ENCODE measurements around the gene TNRC6C. TPM values are rescaled to one million over a fixed set of nuclear protein-coding genes. Genes with fewer than 3 reads are reported as not detected.

Gene TNRC6C
- polyA plus RNA-seq, 3 donors: 0.38 to 0.80 (median 0.46) TPM

DNA sequence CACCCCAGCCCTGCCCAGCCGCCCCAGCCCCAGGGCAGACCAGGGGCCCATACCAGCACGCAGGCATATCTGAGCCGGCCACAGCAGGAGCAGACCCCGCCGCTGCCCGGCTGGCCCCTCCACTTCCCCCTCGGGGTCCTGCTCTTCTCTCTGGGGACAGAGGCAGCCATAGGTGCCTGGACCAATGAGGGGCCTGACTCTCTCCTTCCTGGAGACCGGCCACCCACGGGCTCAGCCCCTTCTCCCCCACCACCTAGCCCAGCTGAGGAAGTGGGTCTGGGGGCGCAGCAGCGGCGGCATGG lies 166.3 kb downstream of the TNRC6C start:
- Mint-ChIP-seq H3K9me3 (peaks cover 0 to 1% (median 0%) of the 10 kb centered on the region in 7 donors), H3K27me3 (ENCODE audit: low read depth in 3 of 3) (peaks cover 0 to 6% (median 0%) of the 10 kb centered on the region in 3 donors), H3K4me1 (peaks cover 69% of the 10 kb centered on the region), H3K27ac (peak overlapping the region in 2 of 7 donors; percentile 35 to 54), H3K36me3 (peaks cover 40 to 49% of the 10 kb centered on the region in 2 donors), H3K4me3 (peak overlapping the region; percentile 45 to 63)
- H3K36me3 ChIP-seq (replicated peaks in 1 of 2; ENCODE audit: control insufficient read depth in 1 of 2, insufficient read depth in 2 of 2, low read length in 2 of 2): peaks cover 48 to 52% of the 10 kb centered on the region in 2 donors
- intact Hi-C loops (cut with micrococcal nuclease): loop anchor here in 1 of 2 donors (5.0 kb wide), 1 partner anchor 48 kb away; no protein-coding TSS in a partner anchor
- no peak for DNase-seq
- peaks cover 70 to 75% of the 10 kb centered on the region in 2 donors for H3K4me1 ChIP-seq (ENCODE audit: control insufficient read depth in 1 of 2, insufficient read depth in 2 of 2, low read length in 2 of 2)
- H3K27me3 ChIP-seq (ENCODE audit: control insufficient read depth in 2 of 2, insufficient read depth in 2 of 2, low read length in 2 of 2): no peaks in the 10 kb centered on the region
- peaks cover 76% of the 10 kb centered on the region for H3K79me2 ChIP-seq (ENCODE audit: insufficient read depth, low read length)
- peak overlapping the region in 2 of 3 experiments; percentile 11 to 59 for H3K4me3 ChIP-seq (replicated peaks in 1 of 3; ENCODE audit: low read depth in 2 of 3, low read length in 3 of 3)
- WGBS (ENCODE audit: insufficient coverage): 17% methylated on average over 11 of the region's 12 CpGs
- H3K27ac ChIP-seq (ENCODE audit: low read depth in 1 of 2, low read length in 2 of 2): peak overlapping the region in 1 of 2 donors; percentile 11
- H3K9ac ChIP-seq (ENCODE audit: insufficient read depth, low read length, poor library complexity, severe bottlenecking): peak overlapping the region; percentile 30
- TF ChIP-seq, protein P1, sequence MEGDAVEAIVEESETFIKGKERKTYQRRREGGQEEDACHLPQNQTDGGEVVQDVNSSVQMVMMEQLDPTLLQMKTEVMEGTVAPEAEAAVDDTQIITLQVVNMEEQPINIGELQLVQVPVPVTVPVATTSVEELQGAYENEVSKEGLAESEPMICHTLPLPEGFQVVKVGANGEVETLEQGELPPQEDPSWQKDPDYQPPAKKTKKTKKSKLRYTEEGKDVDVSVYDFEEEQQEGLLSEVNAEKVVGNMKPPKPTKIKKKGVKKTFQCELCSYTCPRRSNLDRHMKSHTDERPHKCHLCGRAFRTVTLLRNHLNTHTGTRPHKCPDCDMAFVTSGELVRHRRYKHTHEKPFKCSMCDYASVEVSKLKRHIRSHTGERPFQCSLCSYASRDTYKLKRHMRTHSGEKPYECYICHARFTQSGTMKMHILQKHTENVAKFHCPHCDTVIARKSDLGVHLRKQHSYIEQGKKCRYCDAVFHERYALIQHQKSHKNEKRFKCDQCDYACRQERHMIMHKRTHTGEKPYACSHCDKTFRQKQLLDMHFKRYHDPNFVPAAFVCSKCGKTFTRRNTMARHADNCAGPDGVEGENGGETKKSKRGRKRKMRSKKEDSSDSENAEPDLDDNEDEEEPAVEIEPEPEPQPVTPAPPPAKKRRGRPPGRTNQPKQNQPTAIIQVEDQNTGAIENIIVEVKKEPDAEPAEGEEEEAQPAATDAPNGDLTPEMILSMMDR (IDR thresholded peaks at IDR 0.05): no peak
- peaks cover 78% of the 10 kb centered on the region for H4K20me1 ChIP-seq (ENCODE audit: insufficient read depth, low read length)
- peak overlapping the region; percentile 70 for H3K4me2 ChIP-seq (replicated peaks; ENCODE audit: extremely low read depth, low read length, poor library complexity, severe bottlenecking)
- H3K9me3 ChIP-seq (replicated peaks in 1 of 2; ENCODE audit: control insufficient read depth in 1 of 2, insufficient read depth in 1 of 2, low read length in 2 of 2): no peaks in the 10 kb centered on the region
- no peak overlapping the region for H2AFZ ChIP-seq (ENCODE audit: insufficient read depth, low read depth, low read length, poor library complexity, severe bottlenecking)

DNA sequence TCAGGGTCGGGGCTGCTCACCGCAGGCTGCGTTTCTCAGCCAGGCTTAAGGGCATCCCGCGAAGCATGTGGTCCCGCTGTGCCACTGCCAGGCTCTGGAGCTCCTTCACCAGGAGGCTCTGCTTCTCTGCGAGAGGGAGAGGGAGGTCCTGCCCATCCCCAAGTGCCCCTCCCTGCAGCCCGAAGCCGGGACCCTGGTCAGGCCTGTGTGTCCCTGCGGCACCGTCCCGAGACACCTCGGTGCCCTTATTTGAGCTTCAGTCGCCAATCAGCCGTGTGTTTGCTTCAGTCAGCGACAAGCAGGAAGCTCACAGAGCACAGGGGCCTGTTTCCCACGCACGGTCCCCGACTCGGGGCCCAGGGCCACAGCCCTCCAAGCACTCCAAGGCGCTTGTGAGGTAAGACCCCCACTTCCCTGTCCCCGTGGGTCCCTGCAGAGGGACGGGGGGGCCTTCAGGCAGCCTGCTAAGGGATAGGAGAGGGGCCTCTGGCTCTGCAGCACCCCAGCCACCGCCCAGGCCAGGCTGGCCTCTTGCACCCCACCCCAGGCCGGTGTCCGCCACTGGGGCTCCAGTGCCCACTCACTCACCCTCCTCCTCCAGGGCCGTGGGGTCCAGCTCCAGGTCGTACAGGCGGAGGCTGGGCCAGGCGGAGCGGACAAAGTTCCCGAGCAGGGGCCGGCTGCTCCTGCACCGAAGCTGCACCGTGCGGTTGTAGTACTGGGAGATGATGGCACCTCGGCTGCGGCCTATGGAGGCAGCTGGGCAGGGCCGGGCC lies 166.8 kb downstream of the TNRC6C start:
- Mint-ChIP-seq H3K27me3 (ENCODE audit: low read depth in 3 of 3) (peaks cover 0 to 6% (median 0%) of the 10 kb centered on the region in 3 donors), H3K4me3 (peak overlapping the region; percentile 45 to 63), H3K9me3 (peaks cover 0 to 1% (median 0%) of the 10 kb centered on the region in 7 donors), H3K4me1 (peaks cover 73% of the 10 kb centered on the region), H3K36me3 (peaks cover 39 to 44% of the 10 kb centered on the region in 2 donors), H3K27ac (peak overlapping the region in 2 of 7 donors; percentile 35 to 54)
- no peak overlapping the region for H2AFZ ChIP-seq (ENCODE audit: insufficient read depth, low read depth, low read length, poor library complexity, severe bottlenecking)
- TF ChIP-seq, protein P1 (IDR thresholded peaks at IDR 0.05): no peak
- peak overlapping the region in 1 of 2 donors; percentile 11 for H3K27ac ChIP-seq (ENCODE audit: low read depth in 1 of 2, low read length in 2 of 2)
- H3K9me3 ChIP-seq (replicated peaks in 1 of 2; ENCODE audit: control insufficient read depth in 1 of 2, insufficient read depth in 1 of 2, low read length in 2 of 2): no peaks in the 10 kb centered on the region
- H3K9ac ChIP-seq (ENCODE audit: insufficient read depth, low read length, poor library complexity, severe bottlenecking): peak overlapping the region; percentile 30
- H3K4me3 ChIP-seq (replicated peaks in 1 of 3; ENCODE audit: low read depth in 2 of 3, low read length in 3 of 3): peak overlapping the region in 2 of 3 experiments; percentile 11 to 59
- peaks cover 46 to 47% of the 10 kb centered on the region in 2 donors for H3K36me3 ChIP-seq (replicated peaks in 1 of 2; ENCODE audit: control insufficient read depth in 1 of 2, insufficient read depth in 2 of 2, low read length in 2 of 2)
- no peaks in the 10 kb centered on the region for H3K27me3 ChIP-seq (ENCODE audit: control insufficient read depth in 2 of 2, insufficient read depth in 2 of 2, low read length in 2 of 2)
- H3K4me1 ChIP-seq (ENCODE audit: control insufficient read depth in 1 of 2, insufficient read depth in 2 of 2, low read length in 2 of 2): peaks cover 75 to 80% of the 10 kb centered on the region in 2 donors
- H4K20me1 ChIP-seq (ENCODE audit: insufficient read depth, low read length): peaks cover 73% of the 10 kb centered on the region
- no peak for DNase-seq
- peak overlapping the region; percentile 70 for H3K4me2 ChIP-seq (replicated peaks; ENCODE audit: extremely low read depth, low read length, poor library complexity, severe bottlenecking)
- WGBS (ENCODE audit: insufficient coverage): 35% methylated on average over 24 of the region's 39 CpGs
- intact Hi-C loops (cut with micrococcal nuclease): loop anchor here in 1 of 2 donors (5.0 kb wide), 1 partner anchor 47 kb away; no protein-coding TSS in a partner anchor
- peaks cover 80% of the 10 kb centered on the region for H3K79me2 ChIP-seq (ENCODE audit: insufficient read depth, low read length)

Data from CD14-positive monocyte (primary cell).